HL-60 (cell line): ENCODE data around the gene MPPED1.

ENCODE experiments used
- DNase-seq, 2 experiments: peaks; one replicate each; pipeline ENCODE4 v3.0.0-alpha.2; 2010 to 2020; ENCODE audit warnings: low read depth in 1 of 2, low spot score in 1 of 2
- H3K27ac ChIP-seq: fragments of 250-450 bp; sonication (Bioruptor Pico); replicated peaks from 2 replicates; pipeline ENCODE4 v1.5.1; 2020; ENCODE audit warnings: mild to moderate bottlenecking, moderate library complexity
- H3K27me3 ChIP-seq: fragments of 250-450 bp; sonication (Bioruptor Pico); 2 replicates; pipeline ENCODE4 v1.5.1; 2021; ENCODE audit warnings: mild to moderate bottlenecking, moderate library complexity; ENCODE audit not compliant: insufficient read depth, poor library complexity, severe bottlenecking
- H3K4me3 ChIP-seq: replicated peaks from 2 replicates; pipeline ENCODE4 v1.5.1; 2011; ENCODE audit warnings: mild to moderate bottlenecking, control low read depth, low read length; ENCODE audit not compliant: insufficient read depth
- GABPA ChIP-seq: IDR thresholded peaks from 2 replicates; pipeline ENCODE4 v1.6.1; 2012; ENCODE audit warnings: low read depth
- POLR2AphosphoS5 ChIP-seq: IDR thresholded peaks from 2 replicates; pipeline ENCODE4 v1.6.1; 2012; ENCODE audit warnings: low read depth
- REST ChIP-seq: IDR thresholded peaks from 2 replicates; pipeline ENCODE4 v1.6.1; 2012; ENCODE audit warnings: low read depth; ENCODE audit not compliant: insufficient replicate concordance
- SPI1 ChIP-seq: IDR thresholded peaks from 2 replicates; pipeline ENCODE4 v1.6.1; 2012; ENCODE audit warnings: low read depth, mild to moderate bottlenecking, borderline replicate concordance
- TF ChIP-seq, protein P1 (sequence below): IDR thresholded peaks from one replicate; pipeline ENCODE4 v1.5.1; 2011; ENCODE audit warnings: low read length, control low read depth, inconsistent platforms; ENCODE audit not compliant: insufficient read depth

The MPPED1 gene

GRCh38 chr22:43526117-43526655 lies 114.4 kb downstream of the MPPED1 start:
- H3K4me3 ChIP-seq = no peak overlapping the region
- no peak for DNase-seq
- no peak overlapping the region for H3K27ac ChIP-seq
- TF ChIP-seq POLR2AphosphoS5 (no peak), GABPA (no peak), SPI1 (no peak), REST (no peak)
- TF ChIP-seq, protein P1, sequence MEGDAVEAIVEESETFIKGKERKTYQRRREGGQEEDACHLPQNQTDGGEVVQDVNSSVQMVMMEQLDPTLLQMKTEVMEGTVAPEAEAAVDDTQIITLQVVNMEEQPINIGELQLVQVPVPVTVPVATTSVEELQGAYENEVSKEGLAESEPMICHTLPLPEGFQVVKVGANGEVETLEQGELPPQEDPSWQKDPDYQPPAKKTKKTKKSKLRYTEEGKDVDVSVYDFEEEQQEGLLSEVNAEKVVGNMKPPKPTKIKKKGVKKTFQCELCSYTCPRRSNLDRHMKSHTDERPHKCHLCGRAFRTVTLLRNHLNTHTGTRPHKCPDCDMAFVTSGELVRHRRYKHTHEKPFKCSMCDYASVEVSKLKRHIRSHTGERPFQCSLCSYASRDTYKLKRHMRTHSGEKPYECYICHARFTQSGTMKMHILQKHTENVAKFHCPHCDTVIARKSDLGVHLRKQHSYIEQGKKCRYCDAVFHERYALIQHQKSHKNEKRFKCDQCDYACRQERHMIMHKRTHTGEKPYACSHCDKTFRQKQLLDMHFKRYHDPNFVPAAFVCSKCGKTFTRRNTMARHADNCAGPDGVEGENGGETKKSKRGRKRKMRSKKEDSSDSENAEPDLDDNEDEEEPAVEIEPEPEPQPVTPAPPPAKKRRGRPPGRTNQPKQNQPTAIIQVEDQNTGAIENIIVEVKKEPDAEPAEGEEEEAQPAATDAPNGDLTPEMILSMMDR = no peak
- H3K27me3 ChIP-seq = no peaks in the 10 kb centered on the region

- no peak overlapping the region for H3K4me3 ChIP-seq
- TF ChIP-seq, protein P1 = no peak
- no peak for TF ChIP-seq POLR2AphosphoS5
- no peak for TF ChIP-seq GABPA
- no peak for TF ChIP-seq SPI1
- TF ChIP-seq REST = no peak
- no peaks in the 10 kb centered on the region for H3K27me3 ChIP-seq
- H3K27ac ChIP-seq = no peak overlapping the region
- DNase-seq = no peak
Measured at GRCh38 chr22:43526946-43527345, 115.1 kb downstream of the MPPED1 start.

DNA sequence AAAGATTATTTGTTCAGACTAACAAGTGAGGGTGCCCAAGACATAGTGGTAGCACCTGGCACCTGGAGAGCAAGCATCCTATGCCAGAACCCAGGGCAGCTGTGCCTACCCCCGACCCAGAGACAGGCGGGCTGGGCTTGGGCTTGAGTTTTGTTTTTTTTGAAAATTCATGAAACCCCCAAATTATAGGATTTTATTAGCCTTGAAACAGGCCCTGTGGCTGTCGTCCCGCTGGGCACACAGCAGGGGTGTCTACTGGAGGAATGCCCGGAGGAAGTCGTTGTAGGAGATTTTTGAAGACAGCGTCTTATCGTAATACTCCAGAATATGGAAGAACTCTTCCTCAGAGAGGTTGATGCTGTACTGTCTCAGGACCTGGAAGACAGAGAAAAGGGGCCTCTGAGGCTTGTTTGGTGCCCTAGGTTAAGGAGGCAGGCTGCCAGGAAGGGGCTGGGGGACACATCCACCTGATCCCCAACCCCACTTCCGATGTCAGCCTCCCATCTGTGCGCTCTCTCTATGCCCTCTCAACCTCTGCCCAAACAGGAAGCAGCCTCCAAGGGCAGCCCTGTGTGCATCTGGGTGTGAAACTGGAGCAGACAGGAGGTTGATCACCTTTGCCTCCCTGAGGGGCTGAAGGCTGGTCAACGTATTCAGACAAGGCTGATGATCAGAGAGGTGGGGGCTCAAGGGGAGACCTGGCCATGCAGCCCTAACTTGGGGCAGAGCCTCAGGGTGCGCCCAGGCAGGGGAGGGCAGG lies 117.0 kb downstream of the MPPED1 start:
- no peak overlapping the region for H3K4me3 ChIP-seq
- H3K27ac ChIP-seq = no peak overlapping the region
- H3K27me3 ChIP-seq = no peaks in the 10 kb centered on the region
- no peak for DNase-seq
- TF ChIP-seq GABPA (no peak), SPI1 (no peak), POLR2AphosphoS5 (no peak), REST (no peak)
- TF ChIP-seq, protein P1 = no peak
